ENCODE data around the gene SIX5.
A peak's percentile ranks its signal among the peaks of the same experiment; 100 is the strongest.

DNA sequence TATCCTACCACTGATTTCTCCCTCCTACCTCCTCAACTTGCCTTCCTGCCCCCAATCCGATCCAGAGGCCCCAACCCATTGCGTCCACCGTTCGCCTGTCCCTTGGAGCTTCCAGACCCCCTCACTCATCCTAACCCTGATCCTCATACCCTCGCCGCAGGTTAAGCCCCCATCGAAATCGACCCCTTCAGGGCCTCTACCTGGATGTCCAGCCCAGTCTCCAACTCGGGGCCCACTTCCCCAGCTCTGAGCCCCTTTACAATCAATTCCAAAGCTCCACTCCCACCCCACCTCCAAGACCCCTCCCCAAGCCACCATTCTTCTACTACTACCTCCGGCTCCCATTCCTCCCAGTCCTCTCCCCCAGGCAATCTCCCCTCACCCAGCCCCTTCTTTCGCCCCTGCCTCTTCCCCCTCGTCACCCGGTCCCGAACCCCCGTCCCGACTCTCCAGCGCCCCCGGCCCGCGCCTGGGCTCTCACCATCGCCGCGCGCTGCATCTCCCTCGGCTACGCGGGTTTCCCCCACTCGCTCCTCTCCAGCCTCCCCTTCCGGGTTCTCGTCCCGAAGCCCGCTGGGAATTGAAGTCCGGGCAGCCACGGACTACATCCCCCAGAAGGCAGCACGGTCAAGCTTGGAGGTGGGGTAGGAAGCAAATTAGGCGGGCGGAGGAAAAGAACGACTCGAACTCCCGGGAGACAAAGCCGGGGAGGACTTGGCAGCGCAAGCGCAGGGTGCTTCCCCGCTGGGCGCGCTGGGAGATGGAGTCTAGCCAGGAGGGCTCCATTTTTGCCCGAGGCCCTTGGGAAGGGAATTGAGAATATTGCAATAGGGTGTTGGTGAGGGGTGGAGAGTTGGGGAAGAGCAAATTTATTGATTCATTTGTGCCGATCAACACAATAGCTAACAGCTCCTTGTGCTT is 38.4 kb downstream of the SIX5 start, which contains the start of gene FBXO46:
- TF ChIP-seq, protein P1, sequence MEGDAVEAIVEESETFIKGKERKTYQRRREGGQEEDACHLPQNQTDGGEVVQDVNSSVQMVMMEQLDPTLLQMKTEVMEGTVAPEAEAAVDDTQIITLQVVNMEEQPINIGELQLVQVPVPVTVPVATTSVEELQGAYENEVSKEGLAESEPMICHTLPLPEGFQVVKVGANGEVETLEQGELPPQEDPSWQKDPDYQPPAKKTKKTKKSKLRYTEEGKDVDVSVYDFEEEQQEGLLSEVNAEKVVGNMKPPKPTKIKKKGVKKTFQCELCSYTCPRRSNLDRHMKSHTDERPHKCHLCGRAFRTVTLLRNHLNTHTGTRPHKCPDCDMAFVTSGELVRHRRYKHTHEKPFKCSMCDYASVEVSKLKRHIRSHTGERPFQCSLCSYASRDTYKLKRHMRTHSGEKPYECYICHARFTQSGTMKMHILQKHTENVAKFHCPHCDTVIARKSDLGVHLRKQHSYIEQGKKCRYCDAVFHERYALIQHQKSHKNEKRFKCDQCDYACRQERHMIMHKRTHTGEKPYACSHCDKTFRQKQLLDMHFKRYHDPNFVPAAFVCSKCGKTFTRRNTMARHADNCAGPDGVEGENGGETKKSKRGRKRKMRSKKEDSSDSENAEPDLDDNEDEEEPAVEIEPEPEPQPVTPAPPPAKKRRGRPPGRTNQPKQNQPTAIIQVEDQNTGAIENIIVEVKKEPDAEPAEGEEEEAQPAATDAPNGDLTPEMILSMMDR (conservative IDR thresholded peaks at IDR 0.05; ENCODE audit: low read length): peak; percentile 45
- no peak for TF ChIP-seq EZH2phosphoT487 (IDR thresholded peaks at IDR 0.05; ENCODE audit: borderline replicate concordance)

Data from Loucy (cell line).